HG03045 (cell line): ENCODE data around the gene FOXP3.
A peak's percentile ranks its signal among the peaks of the same experiment; 100 is the strongest.

Experiments
- ATAC-seq: cut with Tn5 transposase; IDR thresholded peaks from one replicate; pipeline ENCODE4 v1.9.1; 2021; ENCODE audit warnings: mild to moderate bottlenecking, moderate library complexity; ENCODE audit not compliant: unreplicated experiment

The FOXP3 gene

DNA sequence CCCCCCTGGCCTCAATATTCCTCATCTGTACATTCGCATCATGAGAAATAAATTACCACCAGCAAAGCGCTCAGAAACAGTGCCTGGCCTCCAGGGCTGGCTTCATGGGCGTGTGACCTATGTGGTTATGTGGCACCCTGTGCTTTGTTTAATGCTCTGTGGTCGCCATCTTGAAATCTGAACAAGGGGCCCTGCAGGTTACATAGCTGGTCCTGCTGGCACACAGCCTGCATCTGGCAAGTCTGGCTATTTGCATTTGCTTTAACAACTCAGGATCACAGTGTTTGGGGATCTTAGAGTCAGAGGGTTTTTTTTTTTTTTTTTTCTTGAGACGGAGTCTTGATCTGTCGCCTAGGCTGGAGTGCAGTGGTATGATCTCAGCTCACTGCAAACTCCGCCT lies 9.9 kb downstream of the FOXP3 start:
- ATAC-seq: no peak

DNA sequence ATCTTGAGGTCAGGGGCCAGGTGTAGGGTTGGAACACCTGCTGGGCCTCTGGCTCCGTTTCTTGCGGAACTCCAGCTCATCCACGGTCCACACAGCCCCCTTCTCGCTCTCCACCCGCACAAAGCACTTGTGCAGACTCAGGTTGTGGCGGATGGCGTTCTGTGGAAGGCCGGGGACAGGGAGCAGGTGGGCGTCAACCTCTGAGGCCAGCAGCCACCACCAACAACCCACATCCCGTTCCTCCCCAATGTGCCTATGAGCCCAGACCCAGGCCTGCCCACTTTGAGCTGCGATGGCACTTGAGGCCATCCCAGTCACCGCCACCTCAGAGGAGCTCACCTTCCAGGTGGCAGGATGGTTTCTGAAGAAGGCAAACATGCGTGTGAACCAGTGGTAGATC lies 13.2 kb downstream of the FOXP3 start:
- ATAC-seq: no peak

DNA sequence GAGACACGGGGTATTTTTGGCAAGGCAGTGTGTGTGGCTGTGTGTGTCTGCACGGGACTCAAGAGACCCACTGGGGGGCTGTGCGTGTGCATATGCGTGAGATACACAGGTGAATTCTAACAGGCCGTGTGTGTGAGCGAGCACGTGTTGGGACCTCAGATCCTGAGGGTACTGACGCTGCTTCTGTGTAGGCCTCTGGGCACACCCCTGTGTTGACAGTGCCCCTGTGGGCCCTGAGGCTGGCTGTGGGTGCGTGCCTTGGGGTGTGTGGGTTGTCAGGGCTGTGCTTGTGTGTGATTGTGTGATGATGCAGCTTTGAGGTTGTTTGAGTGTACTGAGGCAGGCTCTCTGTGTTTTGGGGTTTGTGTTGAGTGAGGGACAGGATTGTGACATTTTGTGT lies 13.9 kb downstream of the FOXP3 start:
- no peak for ATAC-seq

DNA sequence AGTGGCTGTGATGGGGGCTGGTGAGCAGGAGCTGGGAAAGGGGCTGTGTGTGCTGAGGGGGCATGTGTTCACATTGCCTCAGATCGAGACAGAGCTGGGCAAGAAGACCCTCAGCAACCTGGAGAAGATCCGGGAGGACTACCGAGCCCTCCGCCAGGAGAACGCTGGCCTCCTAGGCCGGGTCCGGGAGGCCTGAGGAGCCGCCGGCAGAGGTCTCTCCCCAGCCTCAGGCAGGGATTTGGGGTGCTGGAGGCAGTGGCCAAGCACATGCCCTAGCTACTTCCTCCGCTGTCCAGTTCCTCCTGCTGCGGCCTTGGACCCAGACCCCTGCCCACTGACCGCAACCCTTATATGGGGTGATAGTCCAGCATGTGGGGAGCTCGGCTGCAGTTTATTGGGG lies 14.4 kb downstream of the FOXP3 start:
- ATAC-seq: no peak

DNA sequence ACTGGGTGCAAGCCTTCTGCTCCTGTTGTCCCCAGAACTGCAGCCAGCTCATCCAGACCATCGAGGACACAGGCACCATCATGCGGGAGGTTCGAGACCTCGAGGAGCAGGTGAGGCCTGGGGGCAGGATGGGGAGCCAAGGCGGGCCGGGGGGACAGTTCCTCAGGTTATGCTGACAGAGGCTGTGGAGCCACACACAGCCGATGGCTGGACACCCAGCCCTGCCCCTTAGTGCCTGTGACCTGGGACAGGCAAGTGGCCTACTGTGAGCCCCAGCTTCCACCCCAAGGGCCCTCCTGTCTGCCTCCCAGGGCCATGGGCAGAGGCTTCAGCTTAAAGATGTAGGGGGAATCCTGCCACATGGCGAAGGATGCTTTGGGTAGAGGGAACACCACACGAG lies 14.9 kb downstream of the FOXP3 start:
- ATAC-seq: no peak

DNA sequence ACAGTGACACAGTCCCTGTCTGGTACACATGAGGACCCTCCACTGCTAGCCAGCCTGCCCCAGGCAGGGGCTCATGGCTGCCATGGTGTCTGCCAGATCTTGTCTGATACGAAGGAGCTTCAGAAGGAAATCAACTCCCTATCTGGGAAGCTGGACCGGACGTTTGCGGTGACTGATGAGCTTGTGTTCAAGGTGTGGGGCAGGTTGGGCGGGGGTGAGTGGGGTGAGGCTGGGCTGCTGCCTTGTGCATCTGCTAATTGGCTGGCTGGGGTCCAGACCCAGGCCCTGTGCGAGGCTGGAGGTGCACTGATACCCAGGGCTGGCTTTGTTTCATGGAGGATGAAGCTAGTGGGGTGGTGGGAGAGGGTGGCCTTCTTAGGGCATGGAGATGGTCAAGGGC lies 15.4 kb downstream of the FOXP3 start:
- no peak for ATAC-seq

DNA sequence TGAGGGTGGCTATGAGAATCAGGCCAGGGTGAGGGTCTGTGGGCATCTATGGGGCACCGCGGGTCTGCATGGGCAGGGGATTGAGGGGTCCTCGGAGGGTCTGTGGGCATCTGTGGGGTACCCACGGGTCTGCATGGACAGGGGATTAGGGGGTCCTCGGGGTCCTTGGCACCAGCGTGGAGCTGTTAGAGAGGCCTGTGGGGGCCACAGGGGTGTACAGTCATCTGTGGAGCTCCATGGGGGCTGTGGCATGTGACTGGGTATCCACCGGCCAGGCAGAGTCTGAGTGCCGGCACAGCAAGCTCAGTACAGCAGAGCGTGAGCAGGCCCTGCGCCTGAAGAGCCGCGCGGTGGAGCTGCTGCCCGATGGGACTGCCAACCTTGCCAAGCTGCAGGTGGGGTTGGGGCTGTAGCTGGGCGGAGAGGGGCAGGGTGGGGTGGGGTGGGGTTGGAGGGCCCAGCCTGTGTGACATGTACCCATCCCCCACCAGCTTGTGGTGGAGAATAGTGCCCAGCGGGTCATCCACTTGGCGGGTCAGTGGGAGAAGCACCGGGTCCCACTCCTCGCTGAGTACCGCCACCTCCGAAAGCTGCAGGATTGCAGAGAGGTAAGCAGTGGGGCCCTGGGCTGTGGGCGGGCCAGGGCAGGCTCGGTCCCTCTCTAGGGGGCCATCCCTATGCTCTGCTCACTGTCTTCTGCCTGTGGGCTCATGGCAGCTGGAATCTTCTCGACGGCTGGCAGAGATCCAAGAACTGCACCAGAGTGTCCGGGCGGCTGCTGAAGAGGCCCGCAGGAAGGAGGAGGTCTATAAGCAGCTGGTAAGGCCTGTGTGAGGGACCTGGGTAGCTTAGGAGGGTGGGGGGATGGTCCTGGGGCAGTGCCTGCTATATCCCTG lies 16.3 kb downstream of the FOXP3 start:
- no peak for ATAC-seq

DNA sequence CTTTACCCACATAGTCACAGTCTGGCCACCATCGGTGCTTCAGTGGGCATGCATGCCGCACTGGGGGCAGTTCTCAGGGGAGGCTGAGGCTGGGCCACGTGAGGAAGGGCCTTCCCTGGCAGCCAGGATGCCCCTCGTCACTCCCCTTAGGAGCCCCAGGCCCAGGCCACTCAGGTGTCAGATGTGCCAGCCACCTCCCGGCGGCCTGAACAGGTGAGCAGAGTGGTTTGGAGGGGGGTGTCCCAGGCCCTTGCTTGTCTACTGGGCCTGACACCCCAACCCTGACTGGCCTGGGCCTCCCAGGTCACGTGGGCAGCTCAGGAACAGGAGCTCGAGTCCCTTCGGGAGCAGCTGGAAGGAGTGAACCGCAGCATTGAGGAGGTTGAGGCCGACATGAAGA lies 17.2 kb downstream of the FOXP3 start:
- no peak for ATAC-seq

DNA sequence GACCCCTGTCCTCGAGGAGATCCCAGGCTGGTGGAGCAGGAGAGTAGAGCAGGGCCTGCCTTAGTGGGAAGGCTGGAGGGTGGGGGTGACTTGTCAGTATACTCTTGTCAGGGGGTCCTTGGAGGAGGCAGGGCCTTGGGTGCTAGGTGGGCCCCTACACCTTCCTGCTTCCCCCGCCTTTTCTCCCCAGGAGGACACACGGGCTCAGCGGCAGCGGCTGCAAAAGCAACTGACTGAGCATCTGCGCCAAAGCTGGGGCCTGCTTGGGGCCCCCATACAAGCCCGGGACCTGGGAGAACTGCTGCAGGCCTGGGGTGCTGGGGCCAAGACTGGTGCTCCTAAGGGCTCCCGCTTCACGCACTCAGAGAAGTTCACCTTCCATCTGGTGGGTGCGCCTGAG lies 18.0 kb downstream of the FOXP3 start:
- no peak for ATAC-seq

DNA sequence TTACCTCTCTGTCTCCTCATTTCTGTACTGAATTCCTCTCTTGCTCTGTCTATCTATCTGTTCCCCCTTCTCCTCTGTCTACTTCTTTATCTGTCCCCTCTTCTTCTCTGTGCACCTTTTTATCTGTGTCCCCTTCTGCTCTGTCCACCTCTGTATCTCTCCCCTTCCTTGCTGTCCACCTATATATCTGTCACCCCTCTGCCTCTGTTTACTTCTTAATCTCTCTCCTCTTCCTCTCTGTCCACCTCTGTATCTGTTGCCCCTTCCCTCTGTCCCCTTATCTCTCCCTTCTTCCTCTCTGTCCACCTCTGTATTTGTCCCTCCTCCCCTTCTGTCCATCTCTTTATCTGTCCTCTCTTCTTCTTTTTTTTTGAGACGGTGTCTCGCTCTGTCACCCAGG lies 20.3 kb downstream of the FOXP3 start:
- ATAC-seq: no peak

DNA sequence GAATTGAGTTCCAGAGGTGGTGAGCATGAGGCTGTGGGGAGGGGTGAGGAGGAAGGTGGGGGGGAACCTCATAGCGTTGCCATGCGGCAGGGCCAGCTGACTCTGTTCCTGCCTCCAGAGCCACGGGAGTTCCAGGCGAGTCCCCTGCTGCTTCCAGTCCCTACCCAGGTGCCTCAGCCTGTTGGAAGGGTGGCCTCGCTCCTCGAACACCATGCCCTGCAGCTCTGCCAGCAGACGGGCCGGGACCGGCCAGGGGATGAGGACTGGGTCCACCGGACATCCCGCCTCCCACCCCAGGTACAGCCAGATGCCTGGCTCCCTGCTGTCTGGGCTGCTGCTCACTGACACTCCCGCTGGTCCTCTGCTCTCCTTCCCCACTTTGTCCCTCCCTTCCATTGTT lies 21.3 kb downstream of the FOXP3 start:
- no peak for ATAC-seq

DNA sequence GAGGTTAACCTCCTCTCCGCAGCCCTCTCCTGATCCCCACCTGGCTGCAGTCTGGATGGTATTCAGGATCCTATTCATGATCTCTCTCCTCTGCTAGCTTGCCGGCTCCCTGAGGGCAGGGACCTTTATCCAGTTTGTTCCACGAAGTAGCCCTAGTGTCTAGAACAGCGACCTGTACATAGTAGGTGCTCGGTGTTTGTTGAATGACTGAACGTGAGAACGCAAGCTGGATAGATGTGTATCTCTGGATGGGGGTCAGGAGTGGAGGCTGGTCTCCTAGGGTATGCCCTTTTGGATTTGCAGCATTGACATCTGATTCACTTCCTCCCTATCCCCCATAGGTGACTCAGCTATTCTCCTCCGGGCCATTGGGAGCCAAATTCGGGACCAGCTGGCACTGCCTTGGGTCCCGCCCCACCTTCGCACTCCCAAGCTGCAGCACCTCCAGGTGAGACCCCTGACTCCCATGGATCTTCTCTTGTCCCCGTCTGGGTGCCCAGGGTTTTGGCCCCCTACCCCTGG lies 21.9 kb downstream of the FOXP3 start:
- ATAC-seq: no peak

DNA sequence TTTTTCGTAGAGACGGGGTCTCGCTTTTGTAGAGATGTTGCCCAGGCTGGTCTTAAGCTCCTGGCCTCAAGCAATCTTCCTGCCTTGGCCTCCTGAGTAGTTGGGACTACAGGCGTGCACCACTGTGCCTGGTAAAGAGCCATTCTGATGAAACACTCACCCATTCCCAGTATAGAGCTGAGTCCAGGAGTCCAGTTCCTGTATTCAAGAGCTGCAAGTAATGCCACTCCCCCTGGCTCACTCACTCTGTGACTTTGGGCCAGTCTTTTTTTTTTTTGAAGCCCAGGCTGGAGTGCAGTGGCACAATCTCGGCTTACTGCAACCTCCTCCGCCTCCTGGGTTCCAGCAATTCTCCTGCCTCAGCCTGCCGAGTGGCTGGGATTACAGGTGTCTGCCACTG lies 25.8 kb downstream of the FOXP3 start:
- no peak for ATAC-seq

DNA sequence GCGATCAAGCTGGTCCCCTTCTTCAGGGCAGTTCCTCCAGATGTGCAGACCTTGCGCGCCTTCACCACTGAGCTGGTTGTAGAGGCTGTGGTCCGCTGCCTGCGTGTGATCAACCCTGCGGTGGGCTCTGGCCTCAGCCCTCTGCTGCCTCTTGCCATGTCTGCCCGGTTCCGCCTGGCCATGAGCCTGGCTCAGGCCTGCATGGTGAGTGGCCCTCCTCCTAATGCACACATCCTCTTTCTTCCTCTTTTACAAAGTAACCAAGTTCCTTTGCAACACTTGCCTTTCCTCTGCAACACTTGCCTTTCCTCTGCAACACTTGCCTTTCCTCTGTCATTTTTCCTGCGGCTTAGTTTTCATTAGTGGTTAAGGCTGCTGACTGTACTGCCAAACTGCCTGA lies 27.4 kb downstream of the FOXP3 start:
- ATAC-seq: no peak

DNA sequence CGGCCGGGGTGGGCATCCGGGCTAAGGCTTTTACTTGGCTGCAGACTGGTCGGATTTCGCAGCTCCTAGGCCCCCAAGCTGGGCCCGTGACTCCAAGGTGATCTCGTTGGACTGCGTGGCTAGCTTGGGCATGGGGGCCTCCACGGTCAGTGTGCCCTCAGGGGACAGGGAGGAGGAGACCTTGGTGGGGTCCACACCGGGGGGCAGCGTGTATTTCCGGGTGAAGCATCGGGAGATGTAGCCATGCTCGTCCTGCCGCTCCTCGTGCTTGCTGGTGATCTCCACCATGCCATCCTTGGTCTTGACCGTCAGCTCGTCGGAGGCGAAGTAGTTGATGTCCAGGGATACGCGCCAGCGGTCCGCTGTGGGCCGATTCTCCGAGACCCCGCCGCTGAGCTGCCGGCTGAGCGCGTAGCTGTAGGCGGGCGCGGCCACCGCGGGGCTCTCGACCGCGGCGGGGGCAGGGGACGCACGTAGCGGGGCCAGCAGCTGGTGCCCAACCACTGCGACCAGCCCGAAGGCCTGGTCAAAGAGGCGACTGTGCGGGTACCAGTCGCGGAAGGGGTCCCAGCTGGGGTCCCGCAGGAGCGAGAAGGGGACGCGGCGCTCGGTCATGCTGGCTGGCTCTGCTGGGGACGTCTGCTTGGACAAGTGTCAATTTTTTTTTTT lies 30.5 kb downstream of the FOXP3 start:
- ATAC-seq: no peak

DNA sequence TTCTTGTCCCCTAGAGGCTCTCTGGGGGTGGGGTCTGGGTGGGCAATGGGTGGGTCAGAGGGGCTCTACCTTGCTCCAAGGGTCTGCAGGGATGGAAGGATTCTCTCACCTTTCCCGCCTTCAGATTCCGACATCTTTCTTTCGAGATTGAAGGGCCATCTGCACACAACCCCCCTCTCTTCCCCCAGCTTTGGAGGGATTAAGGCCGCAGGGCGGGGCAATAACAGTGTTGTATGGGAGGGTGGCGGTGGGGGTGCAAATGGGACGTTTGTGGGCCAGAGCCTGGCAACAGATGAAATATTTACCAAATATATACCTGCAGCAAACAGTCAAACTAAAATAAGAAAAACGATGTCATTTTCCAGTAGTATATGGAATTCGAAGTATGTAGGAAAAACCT lies 31.3 kb downstream of the FOXP3 start, which contains the start of gene CACNA1F:
TSS of gene CACNA1F (minus strand) at position 165 of the 400 bp plus-strand sequence. CDS start at position 134, 31 bp downstream.
- no peak for ATAC-seq

DNA sequence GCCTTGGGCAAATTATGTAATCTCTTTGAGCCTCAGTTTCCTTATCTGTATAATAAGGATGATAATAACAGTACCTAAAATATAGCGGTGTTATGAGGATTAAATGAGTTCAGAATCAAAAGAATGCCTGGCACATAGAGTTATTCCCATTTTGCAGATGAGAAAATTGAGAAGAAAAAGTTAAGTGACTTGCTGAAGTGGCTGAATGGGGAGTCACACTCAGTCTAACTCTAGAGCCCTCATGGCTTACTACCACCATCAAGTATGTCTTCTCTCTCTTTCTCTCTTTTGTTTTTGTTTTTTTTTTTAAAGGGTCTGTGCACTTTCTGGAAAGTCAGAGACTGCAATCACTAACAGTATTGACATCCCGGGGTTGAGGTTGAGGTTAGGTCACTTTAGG lies 32.0 kb downstream of the FOXP3 start:
- ATAC-seq: no peak

DNA sequence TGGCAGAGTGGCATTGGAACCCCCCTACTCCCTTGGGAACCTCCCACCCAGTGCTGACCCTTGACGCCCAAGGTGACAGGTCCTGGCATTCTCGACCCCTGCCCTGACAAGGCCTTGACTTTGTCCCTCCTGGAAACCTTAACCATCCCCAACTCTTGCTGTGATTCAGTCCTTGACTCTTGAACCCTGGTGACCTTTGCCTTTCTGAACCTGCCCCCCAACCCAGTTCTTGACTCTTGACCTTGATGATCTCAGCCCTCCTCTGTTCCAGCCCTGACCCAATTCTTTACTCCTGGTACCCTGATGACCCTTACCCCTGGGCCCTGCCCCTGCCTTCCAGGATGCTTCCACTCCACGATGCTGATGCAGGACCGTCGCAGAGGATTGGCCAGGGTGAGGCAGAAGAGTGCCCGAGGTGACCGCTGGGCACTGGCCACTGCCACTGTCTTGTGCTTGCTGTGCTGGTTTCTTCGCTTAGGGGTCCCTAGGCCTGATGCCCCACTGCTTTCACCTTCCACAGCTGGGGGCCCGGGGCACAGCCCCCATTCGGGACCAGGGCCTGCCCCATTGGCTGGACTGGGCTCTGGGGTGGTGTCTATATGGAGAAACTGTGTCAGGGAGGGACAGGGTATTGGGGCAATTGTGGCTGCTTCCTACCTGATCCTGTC lies 33.0 kb downstream of the FOXP3 start:
- no peak for ATAC-seq

DNA sequence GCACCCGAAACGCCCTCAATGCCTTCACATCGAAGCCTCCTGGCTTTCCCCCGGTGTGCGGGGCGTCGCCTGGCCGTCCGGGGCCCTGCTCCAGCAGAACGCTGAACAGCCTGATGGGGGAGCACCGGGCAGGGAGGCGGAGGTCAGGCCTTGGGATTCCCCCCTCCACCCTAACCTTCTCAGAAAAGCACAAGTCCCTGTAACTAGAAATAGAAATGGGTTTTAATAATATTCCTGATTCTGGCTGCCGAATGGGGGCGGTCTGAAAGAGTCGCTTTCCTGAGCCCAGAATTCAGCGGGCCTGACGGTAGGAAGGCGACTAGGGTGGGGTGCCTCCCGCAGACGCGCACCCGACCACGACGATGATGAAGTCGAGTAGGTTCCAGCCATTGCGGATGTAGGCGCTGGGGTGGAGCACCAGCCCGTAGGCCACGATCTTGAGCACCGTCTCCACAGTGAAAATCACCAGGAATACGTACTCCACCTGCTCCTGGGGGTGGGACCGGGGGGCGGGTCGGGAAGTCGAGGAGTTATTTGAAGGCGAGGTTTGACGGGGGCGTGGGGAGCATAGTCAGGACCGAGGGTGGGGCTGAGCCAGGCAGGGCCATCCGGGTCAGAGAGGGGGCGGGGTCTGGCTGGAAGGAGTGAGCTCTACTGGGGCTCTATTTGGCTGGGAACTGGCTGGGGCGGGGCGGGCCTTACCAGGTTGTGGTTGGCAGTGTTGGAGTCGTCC lies 33.8 kb downstream of the FOXP3 start:
- peak; percentile 71 for ATAC-seq

DNA sequence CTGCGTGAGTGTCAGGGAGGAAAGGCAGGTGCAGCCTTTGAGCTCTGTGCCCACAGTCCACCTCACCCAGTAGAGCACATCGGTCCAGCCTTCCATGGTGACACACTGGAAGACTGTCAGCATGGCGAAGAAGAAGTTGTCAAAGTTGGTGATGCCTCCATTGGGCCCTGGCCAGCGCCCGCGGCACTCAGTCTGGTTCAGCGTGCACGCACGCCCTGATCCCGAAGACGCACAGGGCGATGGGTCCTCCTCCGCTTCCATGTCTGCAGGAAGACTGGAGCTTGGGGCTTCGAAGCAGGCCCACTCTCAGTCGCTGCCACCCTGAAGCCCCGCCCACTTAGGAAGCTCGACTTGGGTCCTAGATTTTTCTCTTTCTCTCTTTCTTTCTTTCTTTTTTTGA lies 36.3 kb downstream of the FOXP3 start:
- no peak for ATAC-seq

DNA sequence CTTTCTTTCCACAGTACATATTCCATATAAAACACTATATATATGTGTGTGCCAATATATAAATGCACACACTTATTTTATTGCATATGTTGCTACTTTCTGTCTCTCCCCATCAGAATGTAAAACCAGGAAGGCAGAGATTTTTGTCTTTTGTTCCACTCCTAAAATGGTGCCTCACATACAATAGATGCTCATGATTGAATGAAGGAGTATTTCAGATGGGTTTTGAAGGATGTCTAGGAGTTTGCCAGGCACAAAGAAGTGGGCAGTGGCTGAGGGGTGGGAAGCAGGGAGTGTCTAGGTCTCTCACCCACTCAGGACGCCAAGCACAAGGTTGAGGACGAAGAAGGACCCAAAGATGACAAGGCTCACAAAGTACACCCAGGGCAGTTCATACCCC lies 36.8 kb downstream of the FOXP3 start:
- no peak for ATAC-seq
